H9 (cell line): ENCODE measurements around the gene FAM8A1. TPM values are rescaled to one million over a fixed set of nuclear protein-coding genes. Genes with fewer than 3 reads are reported as not detected.

Experiments
- DNase-seq: peaks from one replicate; pipeline ENCODE4 v3.0.0-alpha.2; 2017
- H2AFZ ChIP-seq: one replicate; pipeline ENCODE4 v1.6.1; 2013; ENCODE audit warnings: mild to moderate bottlenecking, low read length, control low read depth, moderate library complexity
- H2AK5ac ChIP-seq: 2 replicates; pipeline ENCODE4 v1.6.1; 2013; ENCODE audit warnings: low read length, control low read depth, mixed read lengths; ENCODE audit not compliant: insufficient read length
- H2BK120ac ChIP-seq: one replicate; pipeline ENCODE4 v1.6.1; 2013; ENCODE audit warnings: low read depth, mild to moderate bottlenecking, low read length, control low read depth, inconsistent platforms; ENCODE audit not compliant: poor library complexity, severe bottlenecking
- H2BK12ac ChIP-seq: 2 replicates; pipeline ENCODE4 v1.6.1; 2013; ENCODE audit warnings: low read length, control low read depth, mixed read lengths, low read depth; ENCODE audit not compliant: insufficient read length
- H2BK15ac ChIP-seq: 2 replicates; pipeline ENCODE4 v1.6.1; 2013; ENCODE audit warnings: low read depth, low read length, control low read depth
- H2BK20ac ChIP-seq: one replicate; pipeline ENCODE4 v1.6.1; 2013; ENCODE audit warnings: low read depth, mild to moderate bottlenecking, low read length, control low read depth, inconsistent platforms; ENCODE audit not compliant: poor library complexity, severe bottlenecking
- H2BK5ac ChIP-seq: 2 replicates; pipeline ENCODE4 v1.6.1; 2013; ENCODE audit warnings: low read length, control low read depth, mixed read lengths; ENCODE audit not compliant: insufficient read length
- H3K14ac ChIP-seq: 2 replicates; pipeline ENCODE4 v1.6.1; 2013; ENCODE audit warnings: low read length, control low read depth; ENCODE audit not compliant: insufficient read depth
- H3K18ac ChIP-seq: 2 replicates; pipeline ENCODE4 v1.6.1; 2013; ENCODE audit warnings: low read depth, mild to moderate bottlenecking, mixed read lengths, low read length, control low read depth; ENCODE audit not compliant: insufficient read length
- H3K23ac ChIP-seq: 2 replicates; pipeline ENCODE4 v1.6.1; 2013; ENCODE audit warnings: low read length, control low read depth, mixed read lengths, low read depth; ENCODE audit not compliant: insufficient read length
- H3K23me2 ChIP-seq: 2 replicates; pipeline ENCODE4 v1.6.1; 2013; ENCODE audit warnings: low read depth, mild to moderate bottlenecking, mixed read lengths, low read length, control low read depth; ENCODE audit not compliant: insufficient read length, poor library complexity, severe bottlenecking
- H3K27ac ChIP-seq: 2 replicates; pipeline ENCODE4 v1.5.1; 2013; ENCODE audit warnings: low read length, control low read depth, mixed read lengths, low read depth; ENCODE audit not compliant: insufficient read length
- H3K27me3 ChIP-seq: 2 replicates; pipeline ENCODE4 v1.6.1; 2013; ENCODE audit warnings: low read length, control low read depth, inconsistent platforms; ENCODE audit not compliant: insufficient read depth
- H3K4ac ChIP-seq: 2 replicates; pipeline ENCODE4 v1.6.1; 2013; ENCODE audit warnings: low read depth, mild to moderate bottlenecking, control low read depth, inconsistent platforms, low read length, moderate library complexity
- H3K4me1 ChIP-seq: 2 replicates; pipeline ENCODE4 v1.6.1; 2013; ENCODE audit warnings: low read length, control low read depth, inconsistent platforms; ENCODE audit not compliant: insufficient read depth
- H3K4me2 ChIP-seq: 2 replicates; pipeline ENCODE4 v1.6.1; 2013; ENCODE audit warnings: low read length, control low read depth, mixed read lengths; ENCODE audit not compliant: insufficient read length, insufficient read depth
- H3K56ac ChIP-seq: 2 replicates; pipeline ENCODE4 v1.6.1; 2013; ENCODE audit warnings: low read depth, mild to moderate bottlenecking, mixed read lengths, low read length, control low read depth; ENCODE audit not compliant: insufficient read length
- H3K79me1 ChIP-seq: 2 replicates; pipeline ENCODE4 v1.6.1; 2013; ENCODE audit warnings: low read depth, mild to moderate bottlenecking, moderate library complexity, low read length, control low read depth, inconsistent platforms; ENCODE audit not compliant: insufficient read depth, poor library complexity, severe bottlenecking
- H3K79me2 ChIP-seq: 2 replicates; pipeline ENCODE4 v1.6.1; 2013; ENCODE audit warnings: low read length, control low read depth, inconsistent platforms; ENCODE audit not compliant: insufficient read depth
- H3K9ac ChIP-seq: 2 replicates; pipeline ENCODE4 v1.6.1; 2013; ENCODE audit warnings: low read length, control low read depth, mixed read lengths; ENCODE audit not compliant: insufficient read length; ENCODE audit errors: extremely low read depth
- H3K9me3 ChIP-seq: one replicate; pipeline ENCODE4 v1.6.1; 2013; ENCODE audit warnings: low read depth, low read length, inconsistent platforms; ENCODE audit not compliant: control insufficient read depth
- H3T11ph ChIP-seq: one replicate; pipeline ENCODE4 v1.6.1; 2013; ENCODE audit warnings: mild to moderate bottlenecking, low read length, control low read depth, inconsistent platforms
- H4K20me1 ChIP-seq: one replicate; pipeline ENCODE4 v1.6.1; 2013; ENCODE audit not compliant: control insufficient read depth, insufficient read length, insufficient read depth
- H4K5ac ChIP-seq: 2 replicates; pipeline ENCODE4 v1.6.1; 2013; ENCODE audit warnings: low read depth, mild to moderate bottlenecking, mixed read lengths, low read length, control low read depth; ENCODE audit not compliant: insufficient read length
- H4K8ac ChIP-seq: replicated peaks from 2 replicates; pipeline ENCODE4 v1.6.1; 2013; ENCODE audit warnings: low read length, control low read depth, mixed read lengths, low read depth; ENCODE audit not compliant: insufficient read length
- H4K91ac ChIP-seq: 2 replicates; pipeline ENCODE4 v1.6.1; 2013; ENCODE audit warnings: low read depth, mild to moderate bottlenecking, moderate library complexity, mixed read lengths, low read length, control low read depth; ENCODE audit not compliant: insufficient read length
- H3K27ac Mint-ChIP-seq, 3 experiments: 2 replicates in 2 of 3; 3 replicates in 1 of 3; pipeline ENCODE4 v1.8.0; 2020 to 2021; ENCODE audit warnings: mixed read lengths in 3 of 3, mild to moderate bottlenecking in 1 of 3, moderate library complexity in 1 of 3
- H3K27me3 Mint-ChIP-seq: 2 replicates; pipeline ENCODE4 v1.8.0; 2021; ENCODE audit warnings: low read depth, mild to moderate bottlenecking, moderate library complexity, mixed read lengths
- H3K36me3 Mint-ChIP-seq, 3 experiments: 2 replicates in 2 of 3; 3 replicates in 1 of 3; pipeline ENCODE4 v1.8.0; 2020 to 2021; ENCODE audit warnings: low read depth in 3 of 3, mixed read lengths in 3 of 3; ENCODE audit not compliant: insufficient read depth in 1 of 3
- H3K4me1 Mint-ChIP-seq, 2 experiments: 2 replicates each; pipeline ENCODE4 v1.8.0; 2020; ENCODE audit warnings: mixed read lengths in 2 of 2
- H3K4me3 Mint-ChIP-seq, 2 experiments: 2 replicates in 1 of 2; 3 replicates in 1 of 2; pipeline ENCODE4 v1.8.0; 2020 to 2021; ENCODE audit warnings: mild to moderate bottlenecking in 2 of 2, mixed read lengths in 2 of 2, moderate library complexity in 1 of 2
- H3K9me3 Mint-ChIP-seq, 2 experiments: 2 replicates in 1 of 2; 3 replicates in 1 of 2; pipeline ENCODE4 v1.8.0; 2020; ENCODE audit warnings: mild to moderate bottlenecking in 2 of 2, mixed read lengths in 2 of 2, moderate library complexity in 1 of 2
- WGBS: extraction: QIAGEN DNeasy Blood & Tissue Kit; methylation state at CpG from one replicate; pipeline ENCODE4 v1.1.7; 2013; ENCODE audit warnings: missing lambda C conversion rate, low lambda C conversion rate, mixed read lengths; ENCODE audit not compliant: insufficient read length; ENCODE audit errors: extremely low coverage; 5-methylcytosine and 5-hydroxymethylcytosine counted together
- total RNA-seq: library from RNA; stranded (reverse); gene quantifications from 2 replicates; pipeline ENCODE4 v1.2.1, GENCODE V29; 2021
- TF ChIP-seq, protein P1 (sequence below): fragments of 200-600 bp; sonication (generic); conservative IDR thresholded peaks from 3 replicates; pipeline ENCODE4 v1.8.0; 2021; ENCODE audit warnings: antibody characterized with exemption, mild to moderate bottlenecking

Gene FAM8A1
- total RNA-seq, 1 experiment from 2014 or later: 11.0 TPM

DNA sequence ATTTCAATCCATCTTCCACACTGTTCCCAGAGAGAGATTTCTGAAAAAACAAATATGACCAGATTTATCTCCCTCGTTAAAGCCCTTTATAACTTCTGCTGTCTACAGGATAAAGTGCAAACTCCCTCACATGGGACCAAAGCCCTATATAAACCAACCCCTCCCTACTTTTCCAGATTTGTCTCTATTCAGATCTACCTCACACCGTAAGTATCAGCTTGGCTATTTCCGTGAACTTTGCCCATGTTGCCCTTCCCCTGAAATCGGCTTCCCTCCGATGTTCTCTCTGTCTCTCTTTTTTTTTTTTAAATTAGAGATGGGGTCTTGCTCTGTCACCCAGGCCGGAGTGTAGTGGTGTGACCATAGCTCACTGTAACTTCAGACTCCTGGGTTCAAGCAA is 12.1 kb upstream of the FAM8A1 start:
- Histone ChIP-seq H3K79me1 (no peaks in the 10 kb centered on the region), H3K4me2 (no peak overlapping the region), H3K23ac (no peak overlapping the region), H3K27me3 (no peaks in the 10 kb centered on the region), H4K91ac (no peak overlapping the region), H2BK20ac (no peak overlapping the region), H3K79me2 (no peaks in the 10 kb centered on the region), H3K23me2 (no peaks in the 10 kb centered on the region), H4K5ac (no peak overlapping the region), H3K4ac (no peak overlapping the region), H2BK5ac (no peak overlapping the region), H2BK15ac (no peak overlapping the region), H3K4me1 (no peaks in the 10 kb centered on the region), H3K9me3 (no peaks in the 10 kb centered on the region), H3K9ac (no peak overlapping the region), H4K8ac (no peak overlapping the region), H2AFZ (no peak overlapping the region), H3K18ac (no peak overlapping the region), H3K14ac (no peak overlapping the region), H3K27ac (no peak overlapping the region), H2AK5ac (no peak overlapping the region), H3K56ac (no peak overlapping the region), H2BK120ac (no peak overlapping the region), H3T11ph (no peak overlapping the region), H4K20me1 (no peaks in the 10 kb centered on the region), H2BK12ac (no peak overlapping the region)
- DNase-seq: no peak
- Mint-ChIP-seq H3K27me3 (no peaks in the 10 kb centered on the region), H3K27ac (no peak overlapping the region), H3K4me1 (0 out of 4 replicates have a peak, but pooled peaks cover 2 to 3% of the 10 kb centered on the region in 2 experiments), H3K9me3 (no peaks in the 10 kb centered on the region), H3K36me3 (no peaks in the 10 kb centered on the region), H3K4me3 (no peak overlapping the region)
- no CpG with 5 or more reads among the region's 6 CpGs for WGBS
- TF ChIP-seq, protein P1, sequence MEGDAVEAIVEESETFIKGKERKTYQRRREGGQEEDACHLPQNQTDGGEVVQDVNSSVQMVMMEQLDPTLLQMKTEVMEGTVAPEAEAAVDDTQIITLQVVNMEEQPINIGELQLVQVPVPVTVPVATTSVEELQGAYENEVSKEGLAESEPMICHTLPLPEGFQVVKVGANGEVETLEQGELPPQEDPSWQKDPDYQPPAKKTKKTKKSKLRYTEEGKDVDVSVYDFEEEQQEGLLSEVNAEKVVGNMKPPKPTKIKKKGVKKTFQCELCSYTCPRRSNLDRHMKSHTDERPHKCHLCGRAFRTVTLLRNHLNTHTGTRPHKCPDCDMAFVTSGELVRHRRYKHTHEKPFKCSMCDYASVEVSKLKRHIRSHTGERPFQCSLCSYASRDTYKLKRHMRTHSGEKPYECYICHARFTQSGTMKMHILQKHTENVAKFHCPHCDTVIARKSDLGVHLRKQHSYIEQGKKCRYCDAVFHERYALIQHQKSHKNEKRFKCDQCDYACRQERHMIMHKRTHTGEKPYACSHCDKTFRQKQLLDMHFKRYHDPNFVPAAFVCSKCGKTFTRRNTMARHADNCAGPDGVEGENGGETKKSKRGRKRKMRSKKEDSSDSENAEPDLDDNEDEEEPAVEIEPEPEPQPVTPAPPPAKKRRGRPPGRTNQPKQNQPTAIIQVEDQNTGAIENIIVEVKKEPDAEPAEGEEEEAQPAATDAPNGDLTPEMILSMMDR: no peak
